Keratinocyte (primary cell): ENCODE results near the gene TMEM86A. TPM values are rescaled to one million over a fixed set of nuclear protein-coding genes. Genes with fewer than 3 reads are reported as not detected.

ENCODE experiments used
- DNase-seq: peaks from one replicate; pipeline ENCODE4 v3.0.0-alpha.2; 2011; ENCODE audit warnings: low read depth, missing footprints, low spot score
- FAIRE-seq: peaks from 2 replicates; lab custom pipeline; 2011; peaks lifted over from hg19 to GRCh38; lab: Jason Lieb, UNC
- H2AFZ ChIP-seq: 2 replicates; pipeline ENCODE4 v1.6.0; 2012; ENCODE audit warnings: low read length, control low read depth, inconsistent platforms; ENCODE audit not compliant: control insufficient read depth
- H3K27ac ChIP-seq: 2 replicates; pipeline ENCODE4 v1.5.1; 2011; ENCODE audit warnings: low read length; ENCODE audit not compliant: control insufficient read depth, insufficient read depth
- H3K27me3 ChIP-seq: 3 replicates; pipeline ENCODE4 v1.6.0; 2011; ENCODE audit warnings: low read length; ENCODE audit not compliant: control insufficient read depth, insufficient read depth; ENCODE audit errors: extremely low read depth
- H3K36me3 ChIP-seq, 2 experiments: 2 replicates in 1 of 2; 3 replicates in 1 of 2; pipeline ENCODE4 v1.5.1; 2011; ENCODE audit warnings: low read length in 2 of 2, mild to moderate bottlenecking in 1 of 2; ENCODE audit not compliant: control insufficient read depth in 2 of 2, insufficient read depth in 2 of 2; ENCODE audit errors: extremely low read depth in 1 of 2
- H3K4me1 ChIP-seq: 3 replicates; pipeline ENCODE4 v1.5.1; 2011; ENCODE audit warnings: low read length; ENCODE audit not compliant: control insufficient read depth, insufficient read depth; ENCODE audit errors: extremely low read depth
- H3K4me2 ChIP-seq: 3 replicates; pipeline ENCODE4 v1.6.0; 2011; ENCODE audit warnings: low read depth, low read length; ENCODE audit not compliant: control insufficient read depth, insufficient read depth; ENCODE audit errors: extremely low read depth
- H3K4me3 ChIP-seq, 3 experiments: fragments of 200-600 bp in 1 of 3; sonication (generic) in 1 of 3; 2 replicates in 2 of 3; 3 replicates in 1 of 3; pipeline ENCODE4 v1.5.1; 2011 to 2016; ENCODE audit warnings: low read length in 3 of 3, mild to moderate bottlenecking in 3 of 3, control low read depth in 2 of 3, inconsistent platforms in 1 of 3, low read depth in 1 of 3, mixed read lengths in 1 of 3, mixed run types in 1 of 3, moderate library complexity in 1 of 3; ENCODE audit not compliant: control insufficient read depth in 2 of 3, insufficient read depth in 2 of 3; ENCODE audit errors: extremely low read depth in 1 of 3
- H3K79me2 ChIP-seq: 2 replicates; pipeline ENCODE4 v1.6.0; 2012; ENCODE audit warnings: low read length; ENCODE audit not compliant: control insufficient read depth, insufficient read depth
- H3K9ac ChIP-seq: 3 replicates; pipeline ENCODE4 v1.6.0; 2011; ENCODE audit warnings: low read length; ENCODE audit not compliant: control insufficient read depth, insufficient read depth; ENCODE audit errors: extremely low read depth
- H3K9me1 ChIP-seq: 3 replicates; pipeline ENCODE4 v1.6.0; 2011; ENCODE audit warnings: low read length; ENCODE audit not compliant: control insufficient read depth, insufficient read depth; ENCODE audit errors: extremely low read depth
- H3K9me3 ChIP-seq: 2 replicates; pipeline ENCODE4 v1.5.1; 2012; ENCODE audit warnings: low read depth, low read length; ENCODE audit not compliant: control insufficient read depth
- H4K20me1 ChIP-seq: 3 replicates; pipeline ENCODE4 v1.6.0; 2011; ENCODE audit warnings: low read length; ENCODE audit not compliant: control insufficient read depth, insufficient read depth; ENCODE audit errors: extremely low read depth
- EZH2 ChIP-seq: IDR thresholded peaks from one replicate; pipeline ENCODE4 v1.6.1; 2012; ENCODE audit warnings: inconsistent platforms, mild to moderate bottlenecking, low read length, moderate library complexity
- dilution Hi-C: fragments of 300-500 bp; cut with MboI; formaldehyde crosslinking; loops from one replicate; pipeline ENCODE4 v1.7.0; 2020; ENCODE audit warnings: low sequenced_read_pairs; ENCODE audit not compliant: extremely low pct_ligation_motif_present
- polyA plus RNA-seq, 5 experiments: library from polyadenylated mRNA; depleted of rRNA in 3 of 5; stranded (reverse) in 3 of 5; stranded (forward) in 1 of 5; unstranded in 1 of 5; fragments of >200 nt; gene quantifications; 1 replicate in 1 of 5; 2 replicates in 3 of 5; 3 replicates in 1 of 5; pipeline versions ENCODE4 v1.2.1 to v1.2.3, GENCODE V29; 2011 to 2012; ENCODE audit warnings: missing spikeins in 2 of 5, low read depth in 1 of 5, low replicate concordance in 1 of 5
- TF ChIP-seq, protein P1 (sequence below), 3 experiments: IDR thresholded peaks in 1 of 3; conservative IDR thresholded peaks in 1 of 3; optimal IDR thresholded peaks in 1 of 3; 2 replicates in 2 of 3; 3 replicates in 1 of 3; pipeline versions ENCODE3 to v1.5.1; 2011; ENCODE audit warnings: low read length in 3 of 3, mild to moderate bottlenecking in 3 of 3, moderate library complexity in 2 of 3, control low read depth in 1 of 3, inconsistent platforms in 1 of 3; ENCODE audit not compliant: insufficient read depth in 2 of 3; ENCODE audit errors: extremely low read depth in 1 of 3

TMEM86A gene
- polyA plus RNA-seq, 1 donor (not counting 4 experiments of a cell fraction or from before 2014, with no cell fraction given): 2.5 TPM

DNA sequence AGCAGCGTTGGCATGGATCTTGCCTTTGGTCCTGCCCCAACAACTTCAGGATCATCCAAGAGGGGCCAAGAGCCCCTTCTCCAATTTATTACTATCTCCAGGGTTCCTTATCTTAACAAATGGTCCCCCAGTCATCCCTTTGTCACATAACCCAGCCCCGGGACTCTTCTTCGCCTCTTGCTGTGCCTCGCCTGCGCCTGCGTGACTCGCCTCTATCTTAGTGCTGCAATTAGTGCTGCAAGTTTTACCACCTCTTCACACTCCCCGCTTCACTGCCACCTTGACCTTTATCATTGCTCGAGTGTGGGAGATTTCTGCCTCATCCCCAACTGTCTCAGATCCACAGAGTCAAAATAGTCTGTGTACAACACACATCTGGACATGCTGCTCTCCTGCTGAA is 31.4 kb downstream of the TMEM86A start:
- H4K20me1 ChIP-seq: no peaks in the 10 kb centered on the region
- no peaks in the 10 kb centered on the region for H3K27me3 ChIP-seq
- FAIRE-seq (no peak), DNase-seq (no peak)
- TF ChIP-seq, protein P1, sequence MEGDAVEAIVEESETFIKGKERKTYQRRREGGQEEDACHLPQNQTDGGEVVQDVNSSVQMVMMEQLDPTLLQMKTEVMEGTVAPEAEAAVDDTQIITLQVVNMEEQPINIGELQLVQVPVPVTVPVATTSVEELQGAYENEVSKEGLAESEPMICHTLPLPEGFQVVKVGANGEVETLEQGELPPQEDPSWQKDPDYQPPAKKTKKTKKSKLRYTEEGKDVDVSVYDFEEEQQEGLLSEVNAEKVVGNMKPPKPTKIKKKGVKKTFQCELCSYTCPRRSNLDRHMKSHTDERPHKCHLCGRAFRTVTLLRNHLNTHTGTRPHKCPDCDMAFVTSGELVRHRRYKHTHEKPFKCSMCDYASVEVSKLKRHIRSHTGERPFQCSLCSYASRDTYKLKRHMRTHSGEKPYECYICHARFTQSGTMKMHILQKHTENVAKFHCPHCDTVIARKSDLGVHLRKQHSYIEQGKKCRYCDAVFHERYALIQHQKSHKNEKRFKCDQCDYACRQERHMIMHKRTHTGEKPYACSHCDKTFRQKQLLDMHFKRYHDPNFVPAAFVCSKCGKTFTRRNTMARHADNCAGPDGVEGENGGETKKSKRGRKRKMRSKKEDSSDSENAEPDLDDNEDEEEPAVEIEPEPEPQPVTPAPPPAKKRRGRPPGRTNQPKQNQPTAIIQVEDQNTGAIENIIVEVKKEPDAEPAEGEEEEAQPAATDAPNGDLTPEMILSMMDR (optimal IDR thresholded peaks at IDR 0.05 in 1 of 3, IDR thresholded peaks at IDR 0.05 in 1 of 3, conservative IDR thresholded peaks at IDR 0.05 in 1 of 3; ENCODE audit: extremely low read depth in 1 of 3, insufficient read depth in 2 of 3, low read length in 3 of 3): no peak
- TF ChIP-seq EZH2: no peak
- no peak overlapping the region for H3K4me2 ChIP-seq
- H3K4me1 ChIP-seq: no peaks in the 10 kb centered on the region
- H3K9me3 ChIP-seq: no peaks in the 10 kb centered on the region
- no peaks in the 10 kb centered on the region for H3K9me1 ChIP-seq
- H3K27ac ChIP-seq: no peak overlapping the region
- H3K9ac ChIP-seq: no peak overlapping the region
- H3K36me3 ChIP-seq: no peaks in the 10 kb centered on the region
- no peak overlapping the region for H3K4me3 ChIP-seq
- H3K79me2 ChIP-seq: no peaks in the 10 kb centered on the region
- H2AFZ ChIP-seq: no peak overlapping the region
- dilution Hi-C loops: no loop called here

DNA sequence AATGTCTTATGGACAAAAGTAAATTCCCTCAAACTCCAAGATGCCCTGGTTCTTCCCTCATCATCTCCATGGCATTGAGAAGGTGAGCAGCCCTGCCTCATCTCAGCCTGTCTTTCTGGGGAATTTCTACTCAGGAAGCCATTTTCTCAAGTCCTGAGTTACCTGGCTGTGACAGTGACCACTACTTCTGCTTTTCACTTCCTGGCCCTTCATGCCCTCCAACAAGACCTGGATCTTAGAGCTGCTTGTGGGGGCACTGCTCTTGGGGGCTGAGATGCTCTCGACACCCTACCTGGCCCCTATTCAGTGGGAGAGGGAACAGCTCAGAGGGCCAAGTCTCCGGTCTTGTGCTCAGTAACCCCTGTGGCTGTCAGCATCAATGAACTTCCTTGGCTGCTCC is 32.9 kb downstream of the TMEM86A start:
- no peak for FAIRE-seq
- DNase-seq: no peak
- Histone ChIP-seq H3K36me3 (no peaks in the 10 kb centered on the region), H2AFZ (no peak overlapping the region), H3K9me1 (no peaks in the 10 kb centered on the region), H3K27me3 (peaks cover 4% of the 10 kb centered on the region), H4K20me1 (no peaks in the 10 kb centered on the region), H3K4me1 (no peaks in the 10 kb centered on the region), H3K27ac (no peak overlapping the region), H3K79me2 (no peaks in the 10 kb centered on the region), H3K9ac (no peak overlapping the region), H3K4me3 (no peak overlapping the region), H3K9me3 (no peaks in the 10 kb centered on the region), H3K4me2 (no peak overlapping the region)
- TF ChIP-seq EZH2: no peak
- TF ChIP-seq, protein P1 (optimal IDR thresholded peaks at IDR 0.05 in 1 of 3, IDR thresholded peaks at IDR 0.05 in 1 of 3, conservative IDR thresholded peaks at IDR 0.05 in 1 of 3; ENCODE audit: extremely low read depth in 1 of 3, insufficient read depth in 2 of 3, low read length in 3 of 3): no peak
- dilution Hi-C loops: no loop called here
